D341Med (cell line): Measurements from ENCODE around the gene FSHR.

Source experiments
- DNase-seq: peaks from one replicate; pipeline ENCODE4 v3.0.0; 2012; ENCODE audit warnings: low spot score

The FSHR gene

GRCh38 chr2:49111006-49111405, 43.3 kb downstream of the FSHR start:
- no peak for DNase-seq

DNA sequence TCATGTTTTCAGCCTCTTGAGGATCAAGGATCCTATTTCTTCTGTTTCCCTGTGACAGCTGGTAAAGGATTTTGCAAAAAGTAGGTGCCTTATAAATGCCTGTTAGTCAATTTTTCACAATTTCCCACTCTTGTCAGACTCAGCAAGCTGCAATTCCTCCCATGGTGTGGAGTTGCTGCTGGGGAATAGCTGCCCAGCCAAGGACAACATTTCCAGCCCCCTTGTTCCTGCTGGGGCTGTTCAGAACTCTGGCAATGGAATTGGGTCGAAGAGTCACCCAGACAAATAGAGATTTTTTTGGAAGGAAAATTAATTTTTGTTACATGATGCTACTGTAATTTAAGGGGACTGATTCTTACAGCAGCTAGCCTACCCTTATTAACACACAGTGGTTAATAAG, 43.7 kb downstream of the FSHR start:
- DNase-seq = no peak

DNA sequence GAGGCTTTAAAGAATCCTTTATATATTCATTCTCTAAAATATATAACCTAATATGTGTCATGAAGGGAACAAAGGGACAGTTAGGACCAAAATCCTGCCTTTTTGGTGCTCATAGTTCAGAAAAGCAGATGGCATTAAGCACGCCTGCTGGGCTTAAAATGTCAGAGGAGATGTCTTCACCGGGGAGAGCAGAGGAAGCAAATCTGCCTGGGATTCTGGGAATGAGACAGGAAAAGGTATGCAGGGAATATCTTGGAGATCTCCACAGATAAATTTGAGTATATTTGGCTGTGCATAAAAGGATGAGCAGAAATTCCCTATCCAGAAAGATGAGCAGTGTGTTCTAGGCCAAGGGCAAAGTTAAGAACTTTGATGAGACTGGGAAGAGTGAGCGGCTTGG, 45.5 kb downstream of the FSHR start:
- DNase-seq = no peak

- no peak for DNase-seq
Observed at GRCh38 chr2:49108436-49108835, 45.9 kb downstream of the FSHR start.

DNA sequence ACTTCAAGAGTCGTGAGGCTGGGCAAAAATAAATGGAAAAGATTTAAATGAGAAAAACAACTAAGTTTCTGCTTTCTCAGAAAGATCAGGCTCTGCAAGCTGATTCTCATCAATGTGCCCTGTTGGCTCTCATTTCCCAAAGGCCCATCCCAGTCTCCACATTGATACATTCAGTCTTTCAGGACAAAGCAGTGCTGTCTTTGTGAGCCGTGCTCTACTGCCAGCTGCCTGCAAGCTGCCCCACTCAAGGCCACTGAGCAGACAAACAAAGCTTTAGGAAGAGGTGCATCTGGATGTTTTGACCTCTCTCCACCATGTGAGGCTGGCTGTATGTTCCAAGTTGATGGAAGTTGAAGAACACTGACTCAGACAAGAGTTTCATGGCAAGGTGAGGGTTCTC, 48.8 kb downstream of the FSHR start:
- DNase-seq = no peak

- DNase-seq = no peak
Observed at GRCh38 chr2:49102146-49102545, 52.2 kb downstream of the FSHR start.

- no peak for DNase-seq
Observed at GRCh38 chr2:49080681-49081080, 73.6 kb downstream of the FSHR start.

GRCh38 chr2:49070716-49071115, 83.6 kb downstream of the FSHR start:
- no peak for DNase-seq

- DNase-seq = no peak
Observed at GRCh38 chr2:49069829-49070228, 84.5 kb downstream of the FSHR start.

DNA sequence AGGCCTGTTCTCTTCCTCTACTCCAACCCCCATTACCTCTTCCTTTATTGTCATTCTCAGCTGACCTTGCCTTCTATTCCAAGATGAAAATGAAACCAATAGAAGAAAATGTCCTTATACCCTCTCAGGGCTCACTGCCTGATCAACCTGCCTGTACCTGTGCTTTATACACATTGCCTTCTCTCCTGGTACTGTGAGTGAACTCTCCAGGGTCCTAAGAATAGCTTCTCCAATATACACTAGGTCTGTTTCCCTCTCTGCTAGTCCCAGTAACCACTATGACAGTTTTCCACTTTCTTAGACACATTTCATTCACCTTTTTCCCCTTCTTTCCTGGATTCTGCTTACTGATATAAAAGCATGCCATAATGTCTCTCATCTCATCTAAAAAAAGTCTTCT, 85.7 kb downstream of the FSHR start:
- no peak for DNase-seq

- no peak for DNase-seq
Observed at GRCh38 chr2:49067971-49068370, 86.3 kb downstream of the FSHR start.

GRCh38 chr2:49053156-49053555, 101.2 kb downstream of the FSHR start:
- DNase-seq = no peak

DNA sequence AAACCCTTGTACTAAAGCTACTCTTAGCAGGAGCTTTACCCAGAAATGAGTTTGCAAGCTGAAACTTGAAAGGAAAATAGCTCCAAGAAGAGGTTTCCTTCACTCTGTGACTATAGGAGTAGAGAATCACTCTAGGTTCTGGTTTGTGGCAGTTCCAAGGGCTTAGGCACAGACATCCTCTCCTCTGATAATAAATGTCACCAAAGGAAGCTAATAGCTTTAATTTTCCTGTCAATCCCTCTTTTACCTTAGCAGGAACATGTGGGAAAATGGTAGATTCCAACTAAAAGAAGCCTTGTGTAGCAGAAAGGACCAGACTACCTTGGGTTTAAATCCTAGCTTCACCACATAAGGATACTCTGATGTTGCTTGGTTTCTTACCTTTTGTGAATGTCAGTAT, 104.0 kb downstream of the FSHR start:
- no peak for DNase-seq

- DNase-seq = no peak
Observed at GRCh38 chr2:49049161-49049560, 105.2 kb downstream of the FSHR start.

- no peak for DNase-seq
Observed at GRCh38 chr2:49045083-49045482, 109.2 kb downstream of the FSHR start.

DNA sequence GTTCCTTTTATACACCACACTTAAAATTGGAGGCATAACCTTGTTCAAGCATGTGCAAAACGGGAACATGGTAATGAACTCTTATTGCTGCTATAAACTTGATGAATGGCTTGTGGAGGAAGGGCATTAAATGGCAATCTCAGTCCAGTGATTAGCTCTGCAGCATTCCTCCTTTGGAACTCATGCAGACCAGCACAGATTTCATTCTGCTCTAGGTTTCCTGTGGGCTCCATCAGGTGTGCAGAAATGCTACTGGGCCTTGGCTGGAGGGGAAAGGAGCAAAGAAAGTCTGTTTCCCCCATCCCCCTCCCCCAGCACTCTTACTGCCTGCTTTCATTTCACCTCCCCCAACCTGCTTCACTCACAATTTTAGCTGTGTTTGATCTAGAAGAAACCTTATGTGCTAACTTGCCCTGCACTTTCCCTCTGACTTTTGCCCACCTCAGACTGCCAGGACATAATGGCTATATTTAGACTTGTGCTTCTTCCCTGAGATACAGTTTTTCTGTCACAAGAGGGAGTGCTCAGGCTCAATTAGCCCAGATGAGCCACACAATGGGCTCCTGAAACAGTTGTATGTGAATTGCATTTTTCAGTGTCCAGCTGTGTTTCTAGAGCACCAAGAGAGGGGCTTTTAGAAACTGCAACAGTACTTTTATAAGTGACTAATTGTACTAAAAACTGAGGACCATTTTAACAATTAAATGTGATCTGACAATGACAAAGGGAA, 109.8 kb downstream of the FSHR start:
- peak; percentile 35 for DNase-seq

DNA sequence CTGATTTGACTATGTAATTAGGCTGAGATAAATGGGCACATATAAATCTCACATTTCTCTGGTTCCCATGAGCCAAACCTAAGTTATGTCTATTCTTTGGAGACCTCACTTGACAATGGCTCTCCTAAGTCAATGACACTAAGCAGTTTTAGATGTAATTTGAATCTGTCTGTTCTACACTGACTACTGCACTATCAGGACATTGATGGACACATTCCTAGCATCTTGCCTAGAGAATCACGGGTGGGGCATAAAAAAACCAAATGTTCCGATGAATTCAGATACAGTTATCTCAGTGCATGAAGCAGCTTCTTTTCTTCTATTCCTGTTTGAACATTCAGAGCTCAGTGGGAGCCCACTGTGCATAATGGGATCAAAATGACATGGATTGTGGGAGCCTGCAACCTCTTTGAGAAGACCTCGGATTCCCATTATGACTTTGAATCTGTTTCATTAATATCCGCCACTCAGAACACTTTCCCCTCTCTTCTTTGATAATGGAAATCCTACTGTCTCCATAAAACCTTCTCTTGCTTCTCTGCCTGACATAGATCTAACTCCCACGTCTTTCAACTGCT, 110.8 kb downstream of the FSHR start:
- DNase-seq = no peak

- DNase-seq = no peak
Observed at GRCh38 chr2:49042488-49042887, 111.8 kb downstream of the FSHR start.

- DNase-seq = no peak
Observed at GRCh38 chr2:49041061-49041460, 113.3 kb downstream of the FSHR start.

- no peak for DNase-seq
Observed at GRCh38 chr2:49037197-49037596, 117.1 kb downstream of the FSHR start.

DNA sequence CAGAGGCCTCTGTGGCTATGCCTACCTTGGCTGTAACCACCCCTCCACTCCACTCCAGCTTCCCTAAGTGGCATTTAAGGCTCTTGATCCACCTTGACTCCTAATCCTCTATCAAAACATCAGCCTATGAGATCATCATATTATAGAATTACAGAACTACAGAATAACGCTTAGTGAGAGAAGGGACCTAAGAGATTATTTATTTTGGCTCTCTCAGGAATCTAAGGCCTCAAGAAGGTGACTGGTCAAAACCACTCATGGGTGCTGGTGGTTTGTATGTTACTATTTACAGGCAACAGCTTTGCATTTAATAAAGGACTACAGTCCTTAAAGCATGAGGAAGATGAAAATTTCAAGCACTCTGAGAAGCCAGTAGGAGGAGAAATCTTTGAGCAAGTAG, 118.8 kb downstream of the FSHR start:
- DNase-seq = peak; percentile 25

GRCh38 chr2:49033394-49034185, 120.7 kb downstream of the FSHR start:
- no peak for DNase-seq

DNA sequence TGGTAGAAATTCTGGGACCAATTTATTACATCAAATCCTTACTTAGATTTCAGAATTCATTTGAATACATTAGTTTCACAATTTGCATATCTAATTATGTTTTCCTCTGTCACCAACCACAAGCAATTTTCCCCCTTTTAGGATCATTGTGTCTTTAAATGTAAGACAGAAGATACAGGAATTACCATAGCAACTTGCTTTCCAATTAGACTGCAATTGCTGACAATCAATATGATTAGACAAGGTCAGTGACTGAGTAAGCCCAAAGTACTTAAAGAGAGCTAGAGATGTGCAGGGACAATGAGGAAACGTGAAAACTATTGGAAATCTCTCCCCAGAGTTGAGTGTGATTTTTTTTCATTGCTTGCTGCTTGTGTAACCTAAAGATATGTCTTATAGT, 121.4 kb downstream of the FSHR start:
- no peak for DNase-seq
